Nephron (organoid): ENCODE measurements around the gene PIM3.

ENCODE experiments used
- H3K27ac Mint-ChIP-seq, 3 experiments: 2 replicates each; pipeline ENCODE4 v1.8.0; 2020; ENCODE audit warnings: mixed read lengths in 3 of 3, mild to moderate bottlenecking in 2 of 3, moderate library complexity in 1 of 3
- H3K27me3 Mint-ChIP-seq: 2 replicates; pipeline ENCODE4 v1.8.0; 2021; ENCODE audit warnings: low read depth, mild to moderate bottlenecking, moderate library complexity, mixed read lengths
- H3K36me3 Mint-ChIP-seq: 2 replicates; pipeline ENCODE4 v1.8.0; 2020; ENCODE audit warnings: low read depth, mixed read lengths
- H3K4me1 Mint-ChIP-seq: 2 replicates; pipeline ENCODE4 v1.8.0; 2020; ENCODE audit warnings: mixed read lengths
- H3K4me3 Mint-ChIP-seq, 3 experiments: 2 replicates each; pipeline ENCODE4 v1.8.0; 2020; ENCODE audit warnings: mild to moderate bottlenecking in 3 of 3, mixed read lengths in 3 of 3, moderate library complexity in 2 of 3
- H3K9me3 Mint-ChIP-seq: 2 replicates; pipeline ENCODE4 v1.8.0; 2020; ENCODE audit warnings: mixed read lengths
- CTCF ChIP-seq, 3 experiments: fragments of 200-600 bp; sonication (generic); IDR thresholded peaks; one replicate each; pipeline ENCODE4 v1.5.0; 2021; ENCODE audit warnings: antibody characterized with exemption in 3 of 3; ENCODE audit not compliant: unreplicated experiment in 3 of 3

The PIM3 gene

GRCh38 chr22:49958931-49959781 is 1.4 kb upstream of the PIM3 start:
- Mint-ChIP-seq H3K9me3 (no peaks in the 10 kb centered on the region), H3K36me3 (peaks cover 6% of the 10 kb centered on the region), H3K27me3 (peaks cover 4% of the 10 kb centered on the region), H3K27ac (peak overlapping the region in 2 of 3 experiments; percentile 33), H3K4me1 (peaks cover 16% of the 10 kb centered on the region), H3K4me3 (peak overlapping the region; percentile 69 to 75 (median 72))
- TF ChIP-seq CTCF (IDR thresholded peaks at IDR 0.05; ENCODE audit: unreplicated experiment in 3 of 3) = no peak

- H3K4me1 Mint-ChIP-seq = peaks cover 16% of the 10 kb centered on the region
- H3K4me3 Mint-ChIP-seq = peak overlapping the region; percentile 69 to 75 (median 72)
- peak overlapping the region in 1 of 3 experiments; percentile 33 for H3K27ac Mint-ChIP-seq
- H3K27me3 Mint-ChIP-seq = peaks cover 4% of the 10 kb centered on the region
- H3K36me3 Mint-ChIP-seq = peaks cover 6% of the 10 kb centered on the region
- no peaks in the 10 kb centered on the region for H3K9me3 Mint-ChIP-seq
- TF ChIP-seq CTCF (IDR thresholded peaks at IDR 0.05; ENCODE audit: unreplicated experiment in 3 of 3) = no peak
Observed at GRCh38 chr22:49959782-49960158, 802 bp upstream of the PIM3 start.

GRCh38 chr22:49961005-49961600 is 531 bp downstream of the PIM3 start:
- peaks cover 11% of the 10 kb centered on the region for H3K4me1 Mint-ChIP-seq
- H3K27ac Mint-ChIP-seq = no peak overlapping the region
- H3K36me3 Mint-ChIP-seq = peaks cover 6% of the 10 kb centered on the region
- H3K9me3 Mint-ChIP-seq = no peaks in the 10 kb centered on the region
- TF ChIP-seq CTCF (IDR thresholded peaks at IDR 0.05; ENCODE audit: unreplicated experiment in 3 of 3) = no peak
- H3K4me3 Mint-ChIP-seq = peak overlapping the region; percentile 84 to 86 (median 85)
- H3K27me3 Mint-ChIP-seq = no peaks in the 10 kb centered on the region

GRCh38 chr22:49961601-49962011 is 1.0 kb downstream of the PIM3 start:
- Mint-ChIP-seq H3K27me3 (no peaks in the 10 kb centered on the region), H3K4me3 (peak overlapping the region; percentile 84 to 86 (median 85)), H3K36me3 (peaks cover 6% of the 10 kb centered on the region), H3K4me1 (peaks cover 11% of the 10 kb centered on the region), H3K27ac (peak overlapping the region in 2 of 3 experiments; percentile 52 to 72), H3K9me3 (no peaks in the 10 kb centered on the region)
- no peak for TF ChIP-seq CTCF (IDR thresholded peaks at IDR 0.05; ENCODE audit: unreplicated experiment in 3 of 3)

- Mint-ChIP-seq H3K4me3 (peak overlapping the region; percentile 85 to 88 (median 85)), H3K9me3 (no peaks in the 10 kb centered on the region), H3K27ac (peak overlapping the region in 2 of 3 experiments; percentile 73 to 83), H3K36me3 (peaks cover 6% of the 10 kb centered on the region), H3K4me1 (peaks cover 7% of the 10 kb centered on the region), H3K27me3 (no peaks in the 10 kb centered on the region)
- no peak for TF ChIP-seq CTCF (IDR thresholded peaks at IDR 0.05; ENCODE audit: unreplicated experiment in 3 of 3)
Observed at GRCh38 chr22:49962012-49962750, 1.6 kb downstream of the PIM3 start.
